Neural cell (in vitro differentiated cells): ENCODE results near the gene GNAL.

Source experiments
- CTCF ChIP-seq: fragments of 450-650 bp; IDR thresholded peaks from 2 replicates; pipeline ENCODE4 v1.5.1; 2014; ENCODE audit warnings: antibody characterized with exemption, mild to moderate bottlenecking, moderate library complexity; ENCODE audit not compliant: poor library complexity, severe bottlenecking
- RAD21 ChIP-seq: fragments of 450-650 bp; conservative IDR thresholded peaks from 2 replicates; pipeline ENCODE4 v1.6.1; 2014; ENCODE audit warnings: antibody characterized with exemption, mild to moderate bottlenecking, moderate library complexity
- TAF1 ChIP-seq: IDR thresholded peaks from 2 replicates; pipeline ENCODE4 v1.6.1; 2012; ENCODE audit warnings: low read depth

- TF ChIP-seq CTCF (no peak), TAF1 (no peak), RAD21 (no peak)
These were observed 78.9 kb downstream of the GNAL start for GRCh38 chr18:11767935-11768334.
